Measurements from ENCODE around the gene CTDNEP1. TPM values are rescaled to one million over a fixed set of nuclear protein-coding genes. Genes with fewer than 3 reads are reported as not detected.

CTDNEP1 gene
- total and polyA plus RNA-seq, 7 donors, result 171 to 332 (median 217) TPM

DNA sequence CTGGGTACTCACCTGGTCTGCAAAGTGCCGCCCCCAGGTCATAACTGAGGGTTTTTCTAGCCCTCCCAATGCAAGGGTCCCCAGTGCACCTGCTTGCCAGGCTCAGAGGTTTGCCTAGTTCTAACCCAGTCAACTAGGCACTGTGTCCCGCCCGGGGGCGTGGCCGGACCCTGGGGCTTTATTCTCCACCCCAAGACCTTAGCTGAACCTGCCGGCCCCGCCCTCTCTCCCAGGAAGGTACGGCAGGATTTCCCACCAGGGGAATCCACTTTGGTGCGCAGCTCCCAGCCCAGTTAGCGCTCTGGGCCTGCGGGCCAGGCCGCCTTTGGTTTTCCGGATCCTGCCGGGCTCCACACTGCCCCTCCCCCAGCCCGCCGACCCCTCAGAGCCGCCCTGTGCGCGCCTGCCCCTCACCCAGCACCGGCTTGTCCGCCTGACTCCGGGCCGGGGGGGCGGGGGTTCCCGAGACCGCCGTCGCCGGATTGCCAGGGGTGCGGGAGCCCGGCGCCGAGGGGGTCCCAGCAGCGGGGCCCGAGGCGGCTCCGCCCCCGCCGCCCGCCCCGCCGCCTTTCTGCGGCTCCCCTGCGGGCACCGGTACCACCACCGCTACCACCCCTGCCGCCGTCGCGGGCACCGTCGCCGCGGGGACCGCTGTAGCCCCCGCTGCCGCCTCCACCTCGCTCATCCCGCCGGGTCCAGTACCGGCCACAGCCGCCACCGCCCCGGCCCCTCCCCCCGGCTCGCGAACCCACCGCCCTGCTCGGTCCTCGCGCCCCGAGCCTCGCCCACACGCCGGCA, 42.5 kb upstream of the CTDNEP1 start:
- Histone ChIP-seq H3K4me3 (peak overlapping the region; percentile 58), H3K27ac (peak overlapping the region; percentile 91), H3K4me1 (peaks cover 40% of the 10 kb centered on the region), H3K27me3 (ENCODE audit: insufficient read depth in 3 of 3, low read length in 2 of 3) (peaks cover 0 to 9% (median 0%) of the 10 kb centered on the region in 3 donors), H3K9me3 (no peaks in the 10 kb centered on the region), H3K36me3 (ENCODE audit: insufficient read depth in 1 of 2, low read depth in 1 of 2) (no peaks in the 10 kb centered on the region)
- 4 to 7% (median 6%) methylated on average over 28 to 75 of the region's 75 CpGs for WGBS, 3 donors
- no peak for DNase-seq
- TF ChIP-seq, protein P1, sequence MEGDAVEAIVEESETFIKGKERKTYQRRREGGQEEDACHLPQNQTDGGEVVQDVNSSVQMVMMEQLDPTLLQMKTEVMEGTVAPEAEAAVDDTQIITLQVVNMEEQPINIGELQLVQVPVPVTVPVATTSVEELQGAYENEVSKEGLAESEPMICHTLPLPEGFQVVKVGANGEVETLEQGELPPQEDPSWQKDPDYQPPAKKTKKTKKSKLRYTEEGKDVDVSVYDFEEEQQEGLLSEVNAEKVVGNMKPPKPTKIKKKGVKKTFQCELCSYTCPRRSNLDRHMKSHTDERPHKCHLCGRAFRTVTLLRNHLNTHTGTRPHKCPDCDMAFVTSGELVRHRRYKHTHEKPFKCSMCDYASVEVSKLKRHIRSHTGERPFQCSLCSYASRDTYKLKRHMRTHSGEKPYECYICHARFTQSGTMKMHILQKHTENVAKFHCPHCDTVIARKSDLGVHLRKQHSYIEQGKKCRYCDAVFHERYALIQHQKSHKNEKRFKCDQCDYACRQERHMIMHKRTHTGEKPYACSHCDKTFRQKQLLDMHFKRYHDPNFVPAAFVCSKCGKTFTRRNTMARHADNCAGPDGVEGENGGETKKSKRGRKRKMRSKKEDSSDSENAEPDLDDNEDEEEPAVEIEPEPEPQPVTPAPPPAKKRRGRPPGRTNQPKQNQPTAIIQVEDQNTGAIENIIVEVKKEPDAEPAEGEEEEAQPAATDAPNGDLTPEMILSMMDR (IDR thresholded peaks at IDR 0.05), result no peak
- intact Hi-C loops (cut with DNase I), result no loop called here
- ATAC-seq, result no peak

DNA sequence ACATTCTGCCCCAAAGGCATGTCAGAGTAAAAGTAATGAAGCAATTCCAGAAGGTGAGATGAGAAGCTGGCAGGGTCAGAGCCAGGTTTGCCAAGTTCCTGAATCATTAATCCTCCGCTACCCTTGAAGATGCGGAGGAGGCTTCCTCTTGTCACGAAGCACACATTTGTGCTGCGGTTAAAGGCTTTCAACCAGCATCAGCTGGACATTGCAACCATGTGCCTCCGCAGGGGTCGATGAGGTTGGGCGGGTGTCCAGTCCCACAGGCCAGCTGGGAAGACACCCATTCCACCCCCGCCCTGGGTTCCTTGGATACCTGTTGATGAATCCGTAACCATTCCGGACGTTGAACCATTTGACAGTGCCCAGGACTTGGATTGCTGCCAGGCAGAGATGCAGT, 41.6 kb upstream of the CTDNEP1 start:
- Histone ChIP-seq H3K27ac (peak overlapping the region; percentile 30), H3K36me3 (ENCODE audit: insufficient read depth in 1 of 2, low read depth in 1 of 2) (no peaks in the 10 kb centered on the region), H3K27me3 (ENCODE audit: insufficient read depth in 3 of 3, low read length in 2 of 3) (peaks cover 0 to 9% (median 0%) of the 10 kb centered on the region in 3 donors), H3K9me3 (no peaks in the 10 kb centered on the region), H3K4me3 (no peak overlapping the region), H3K4me1 (peaks cover 40% of the 10 kb centered on the region)
- TF ChIP-seq, protein P1 (IDR thresholded peaks at IDR 0.05), result no peak
- intact Hi-C loops (cut with DNase I), result no loop called here
- DNase-seq (no peak), ATAC-seq (peak in 1 of 4 donors; percentile 0)
- 54 to 67% (median 60%) methylated on average over 11 of the region's 11 CpGs for WGBS, 3 donors

DNA sequence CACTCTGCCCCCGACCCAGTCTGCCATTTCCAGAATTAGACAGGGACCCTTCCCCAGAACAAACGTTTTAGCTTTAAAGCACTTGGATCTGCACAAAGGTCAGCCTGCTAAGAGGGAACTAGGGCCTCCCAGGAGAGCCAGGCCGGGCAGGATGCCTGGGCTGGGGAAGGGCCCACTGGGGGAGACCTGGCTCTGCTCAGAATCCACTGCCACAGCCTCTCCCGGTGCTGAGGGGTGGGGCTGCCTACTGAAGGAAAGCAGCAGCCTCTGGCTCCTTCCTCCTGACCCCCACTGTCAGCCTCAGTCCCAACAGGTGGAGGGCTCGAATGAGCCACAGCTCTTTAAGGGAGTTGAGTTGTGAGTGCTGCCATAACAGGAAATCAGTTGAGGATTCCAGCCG, 41.2 kb upstream of the CTDNEP1 start:
- Histone ChIP-seq H3K27ac (peak overlapping the region; percentile 30), H3K27me3 (ENCODE audit: insufficient read depth in 3 of 3, low read length in 2 of 3) (peaks cover 0 to 9% (median 0%) of the 10 kb centered on the region in 3 donors), H3K4me1 (peaks cover 40% of the 10 kb centered on the region), H3K9me3 (no peaks in the 10 kb centered on the region), H3K4me3 (no peak overlapping the region), H3K36me3 (ENCODE audit: insufficient read depth in 1 of 2, low read depth in 1 of 2) (peaks cover 0 to 3% of the 10 kb centered on the region in 2 donors)
- intact Hi-C loops (cut with DNase I), result no loop called here
- DNase-seq, result no peak
- TF ChIP-seq, protein P1 (IDR thresholded peaks at IDR 0.05), result no peak
- no peak for ATAC-seq
- WGBS, 3 donors, result 10 to 23% (median 18%) methylated on average over 6 of the region's 6 CpGs

DNA sequence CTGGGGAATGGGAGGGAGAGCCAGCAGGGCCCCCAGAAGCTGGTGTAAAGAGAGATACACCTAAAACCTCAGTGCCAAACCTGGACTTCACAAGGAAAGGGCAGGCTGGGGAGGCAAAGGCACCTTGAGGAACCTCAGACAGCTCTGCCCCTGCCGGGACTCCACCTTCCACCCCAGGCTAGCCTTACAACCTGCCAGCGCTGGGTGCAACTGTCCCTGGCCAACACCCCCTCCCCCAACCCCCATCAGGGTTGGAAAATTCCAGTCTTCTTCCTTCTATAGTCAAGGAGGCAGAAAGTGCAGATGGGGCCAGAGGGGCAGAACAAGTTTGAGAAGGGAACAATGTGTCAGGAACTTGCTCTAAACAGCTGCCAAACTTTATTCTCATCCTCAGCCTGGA, 40.7 kb upstream of the CTDNEP1 start:
- H3K9me3 ChIP-seq, result no peaks in the 10 kb centered on the region
- peak overlapping the region; percentile 30 for H3K27ac ChIP-seq
- no peak for ATAC-seq
- TF ChIP-seq, protein P1 (IDR thresholded peaks at IDR 0.05), result no peak
- H3K27me3 ChIP-seq (ENCODE audit: insufficient read depth in 3 of 3, low read length in 2 of 3), result peaks cover 0 to 9% (median 0%) of the 10 kb centered on the region in 3 donors
- H3K4me3 ChIP-seq, result no peak overlapping the region
- peaks cover 40% of the 10 kb centered on the region for H3K4me1 ChIP-seq
- intact Hi-C loops (cut with DNase I), result no loop called here
- peaks cover 0 to 8% of the 10 kb centered on the region in 2 donors for H3K36me3 ChIP-seq (ENCODE audit: insufficient read depth in 1 of 2, low read depth in 1 of 2)
- no peak for DNase-seq
- WGBS, 3 donors, result 49 to 54% (median 52%) methylated on average over 2 of the region's 2 CpGs
